ENCODE data around the gene CLCA4.

- no peak for TF ChIP-seq ZFP3 (CRISPR knock-in tag; IDR thresholded peaks at IDR 0.05)
- no peak for TF ChIP-seq ZNF70 (CRISPR knock-in tag; IDR thresholded peaks at IDR 0.05)
- no peak for TF ChIP-seq TSHZ2 (CRISPR knock-in tag; IDR thresholded peaks at IDR 0.05)
Measured at GRCh38 chr1:86582161-86582560, 35.3 kb downstream of the CLCA4 start.

Measured in SK-N-SH treated with all-trans-retinoic acid at 6 μM for 48 hours (cell line).